CD4-positive, alpha-beta T cell treated with Interleukin-21 for 1 hour (primary cell): Measurements from ENCODE around the gene GLTP.
"Not testable (repeated sequence)": the region's sequence is repeated elsewhere in the genome, so short reads cannot be mapped to it uniquely, and the experiment has no call there.

Source experiments
- DNase-seq: peaks from one replicate; pipeline ENCODE4 v3.0.0-alpha.2; 2020

Gene GLTP

GRCh38 chr12:109876406-109876805 lies 3.9 kb downstream of the GLTP start:
- DNase-seq, result no peak

GRCh38 chr12:109875572-109876131 lies 4.7 kb downstream of the GLTP start:
- DNase-seq, result no peak

- DNase-seq, result no peak
Observed at GRCh38 chr12:109873653-109874052, 6.7 kb downstream of the GLTP start.

- no peak for DNase-seq
Observed at GRCh38 chr12:109871668-109872314, 8.6 kb downstream of the GLTP start.

GRCh38 chr12:109870648-109871047 lies 9.7 kb downstream of the GLTP start:
- DNase-seq, result no peak

- DNase-seq, result no peak
Observed at GRCh38 chr12:109868182-109869051, 11.9 kb downstream of the GLTP start.

GRCh38 chr12:109864916-109865315 lies 15.4 kb downstream of the GLTP start:
- DNase-seq, result no peak

- DNase-seq, result peak; percentile 32
Observed at GRCh38 chr12:109863847-109864712, 16.3 kb downstream of the GLTP start.

GRCh38 chr12:109862491-109862890 lies 17.9 kb downstream of the GLTP start:
- DNase-seq, result not testable (repeated sequence)

GRCh38 chr12:109861689-109862314 lies 18.5 kb downstream of the GLTP start:
- no peak for DNase-seq

- DNase-seq, result no peak
Observed at GRCh38 chr12:109860977-109861376, 19.4 kb downstream of the GLTP start.

GRCh38 chr12:109858764-109859163 lies 21.6 kb downstream of the GLTP start:
- DNase-seq, result no peak

- no peak for DNase-seq
Observed at GRCh38 chr12:109857715-109858114, 22.6 kb downstream of the GLTP start.

- DNase-seq, result no peak
Observed at GRCh38 chr12:109855377-109855776, 25.0 kb downstream of the GLTP start.

GRCh38 chr12:109850518-109850917 lies 29.8 kb downstream of the GLTP start:
- not testable (repeated sequence) for DNase-seq

- no peak for DNase-seq
Observed at GRCh38 chr12:109847142-109847735, 33.1 kb downstream of the GLTP start.

GRCh38 chr12:109845824-109846205 lies 34.5 kb downstream of the GLTP start:
- DNase-seq, result no peak

GRCh38 chr12:109844983-109845823 lies 35.1 kb downstream of the GLTP start:
- peak; percentile 88 for DNase-seq

- no peak for DNase-seq
Observed at GRCh38 chr12:109844091-109844490, 36.2 kb downstream of the GLTP start.

GRCh38 chr12:109842021-109842420 lies 38.3 kb downstream of the GLTP start:
- DNase-seq, result no peak

- no peak for DNase-seq
Observed at GRCh38 chr12:109841356-109841755, 39.0 kb downstream of the GLTP start.
